ENCODE measurements around the gene TMEFF2.

TMEFF2 gene

DNA sequence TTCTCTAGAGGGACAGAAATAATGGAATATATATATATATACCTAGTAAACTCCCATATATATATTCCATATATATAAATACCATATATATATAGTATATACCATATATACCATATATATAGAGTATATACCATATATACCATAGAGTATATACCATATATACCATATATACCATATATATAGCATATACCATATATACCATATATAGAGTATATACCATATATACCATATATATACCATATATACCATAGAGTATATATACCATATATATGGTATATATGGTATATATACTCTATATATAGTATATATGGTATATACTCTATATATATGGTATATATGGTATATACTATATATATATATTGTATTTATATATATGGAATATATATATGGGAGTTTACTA, 285.9 kb downstream of the TMEFF2 start:
- DNase-seq (ENCODE audit: low read depth in 2 of 2, low spot score in 1 of 2), result no peak

- DNase-seq (ENCODE audit: low read depth in 2 of 2, low spot score in 1 of 2), result no peak
These were observed 287.2 kb downstream of the TMEFF2 start for GRCh38 chr2:191907545-191907944.

GRCh38 chr2:191907091-191907490, 287.6 kb downstream of the TMEFF2 start:
- DNase-seq (ENCODE audit: low read depth in 2 of 2, low spot score in 1 of 2), result no peak

DNA sequence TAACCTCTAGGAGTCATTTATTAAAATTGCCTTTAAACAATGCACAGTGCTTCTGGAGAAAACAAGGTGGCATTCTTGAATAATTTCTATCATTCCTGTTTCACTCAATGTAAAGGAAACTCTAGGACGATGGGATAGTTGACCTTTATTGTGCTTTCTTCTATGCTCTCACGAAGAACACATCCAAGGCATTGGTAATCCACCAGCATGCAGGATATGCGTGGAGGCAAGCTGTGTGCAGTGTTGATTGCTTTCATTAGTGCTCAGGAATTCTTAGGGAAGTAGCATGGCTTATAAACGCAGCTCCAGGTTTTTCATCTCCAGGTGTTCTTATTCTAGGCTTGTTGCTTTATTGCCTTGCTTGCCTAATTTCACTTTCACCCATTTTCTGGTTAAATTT, 289.4 kb downstream of the TMEFF2 start:
- no peak for DNase-seq (ENCODE audit: low read depth in 2 of 2, low spot score in 1 of 2)

- no peak for DNase-seq (ENCODE audit: low read depth in 2 of 2, low spot score in 1 of 2)
These were observed 293.7 kb downstream of the TMEFF2 start for GRCh38 chr2:191901031-191901430.

DNA sequence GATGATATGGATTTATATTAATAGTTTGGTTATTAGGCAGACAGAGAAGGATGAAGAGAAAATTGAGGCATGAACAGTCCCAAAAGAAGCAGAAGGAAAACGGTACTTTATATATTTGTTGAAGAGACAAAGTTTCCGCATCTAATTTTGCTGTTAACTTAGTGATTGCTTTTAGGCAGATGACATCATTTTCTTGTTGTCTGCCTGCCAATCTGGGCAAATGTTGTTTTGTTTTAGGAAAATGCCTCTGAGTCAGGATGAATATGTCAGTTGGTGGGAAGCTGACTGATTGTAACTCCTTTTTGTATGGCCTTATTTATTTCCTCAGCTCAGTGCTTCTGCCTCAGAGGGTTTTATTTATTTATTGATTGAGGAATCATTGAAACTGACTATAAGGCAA, 295.3 kb downstream of the TMEFF2 start:
- no peak for DNase-seq (ENCODE audit: low read depth in 2 of 2, low spot score in 1 of 2)

Data from stimulated activated CD8-positive, alpha-beta memory T cell treated with anti-CD3 and anti-CD28 coated beads, Interleukin-4, amount 100 ng/mL, for 4 hours (primary cell).